SK-N-SH (cell line): ENCODE data around the gene MCF2L. TPM values are rescaled to one million over a fixed set of nuclear protein-coding genes. Genes with fewer than 3 reads are reported as not detected.

Experiments used
- CTCF ChIA-PET: fragments of 300-600, 350-600 bp; formaldehyde crosslinking; extraction: SDS; loops from one replicate; lab custom pipeline; 2021; lab: Yijun Ruan, JAX
- POLR2A ChIA-PET: fragments of 350-600 bp; sonication (Branson Sonifier 250); formaldehyde crosslinking; extraction: SDS; loops from one replicate; lab custom pipeline; 2020; ENCODE audit warnings: antibody characterized with exemption, inconsistent platforms; lab: Yijun Ruan, JAX
- DNase-seq: peaks from one replicate; pipeline ENCODE4 v3.0.0; 2012
- H2AFZ ChIP-seq: fragments of 200-600 bp; sonication (generic); 2 replicates; pipeline ENCODE4 v1.8.1; 2016; ENCODE audit warnings: antibody characterized with exemption, mild to moderate bottlenecking, low read depth
- H3F3A ChIP-seq: fragments of 200-600 bp; sonication (generic); replicated peaks from 2 replicates; pipeline ENCODE3; 2016; ENCODE audit warnings: antibody characterized with exemption, mild to moderate bottlenecking; ENCODE audit not compliant: insufficient read depth
- H3K27ac ChIP-seq, 2 experiments: fragments of 200-500 bp in 1 of 2; fragments of 200-600 bp in 1 of 2; sonication (Bioruptor generic) in 1 of 2; sonication (generic), shearing (Covaris generic) in 1 of 2; 2 replicates each; pipeline versions ENCODE4 v1.5.1 to v1.6.1; 2014 to 2016; ENCODE audit warnings: low read depth in 2 of 2, inconsistent platforms in 1 of 2, low read length in 1 of 2, mild to moderate bottlenecking in 1 of 2, mixed read lengths in 1 of 2
- H3K27me3 ChIP-seq: fragments of 200-600 bp; sonication (generic), shearing (Covaris generic); 2 replicates; pipeline ENCODE4 v1.6.1; 2016; ENCODE audit warnings: mixed run types; ENCODE audit not compliant: insufficient read depth
- H3K36me3 ChIP-seq, 2 experiments: fragments of 200-500 bp in 1 of 2; fragments of 200-600 bp in 1 of 2; sonication (Bioruptor generic) in 1 of 2; sonication (generic) in 1 of 2; replicated peaks in 1 of 2; 2 replicates each; pipeline versions ENCODE3 to v1.5.1; 2014 to 2016; ENCODE audit warnings: low read length in 1 of 2, mild to moderate bottlenecking in 1 of 2; ENCODE audit not compliant: insufficient read depth in 2 of 2, control insufficient read depth in 1 of 2
- H3K4me1 ChIP-seq, 2 experiments: fragments of 200-500 bp in 1 of 2; fragments of 200-600 bp in 1 of 2; sonication (Bioruptor generic) in 1 of 2; sonication (generic), shearing (Covaris generic) in 1 of 2; 2 replicates each; pipeline versions ENCODE4 v1.5.1 to v1.6.1; 2014 to 2016; ENCODE audit warnings: low read depth in 1 of 2, low read length in 1 of 2, mixed run types in 1 of 2; ENCODE audit not compliant: insufficient read depth in 2 of 2, control insufficient read depth in 1 of 2
- H3K4me2 ChIP-seq: fragments of 200-600 bp; sonication (generic), shearing (Covaris generic); 2 replicates; pipeline ENCODE4 v1.6.1; 2017; ENCODE audit warnings: mixed run types
- H3K4me3 ChIP-seq, 2 experiments: fragments of 200-500 bp in 1 of 2; fragments of 200-600 bp in 1 of 2; sonication (Bioruptor generic) in 1 of 2; sonication (generic), shearing (Covaris generic) in 1 of 2; 2 replicates each; pipeline versions ENCODE4 v1.5.1 to v1.8.1; 2014 to 2016; ENCODE audit warnings: low read depth in 2 of 2, inconsistent platforms in 1 of 2, low read length in 1 of 2, mild to moderate bottlenecking in 1 of 2, mixed read lengths in 1 of 2, moderate library complexity in 1 of 2
- H3K79me2 ChIP-seq: fragments of 200-600 bp; sonication (generic); 2 replicates; pipeline ENCODE4 v1.8.1; 2017; ENCODE audit warnings: mild to moderate bottlenecking; ENCODE audit not compliant: insufficient read depth
- H3K9ac ChIP-seq: fragments of 200-600 bp; sonication (generic); 2 replicates; pipeline ENCODE4 v1.6.1; 2017; ENCODE audit warnings: mixed run types
- H3K9me2 ChIP-seq: fragments of 200-600 bp; sonication (generic); 2 replicates; pipeline ENCODE4 v1.6.1; 2017; ENCODE audit warnings: mixed run types
- H3K9me3 ChIP-seq: fragments of 200-600 bp; sonication (generic); 2 replicates; pipeline ENCODE4 v1.6.1; 2017; ENCODE audit warnings: mixed run types, mild to moderate bottlenecking, moderate library complexity
- H4K20me1 ChIP-seq: fragments of 200-600 bp; sonication (generic); 2 replicates; pipeline ENCODE4 v1.6.1; 2017; ENCODE audit warnings: mild to moderate bottlenecking, mixed run types; ENCODE audit not compliant: insufficient read depth
- ELF1 ChIP-seq: IDR thresholded peaks from 2 replicates; pipeline ENCODE4 v1.4.0; 2012
- FOSL2 ChIP-seq: IDR thresholded peaks from 2 replicates; pipeline ENCODE4 v1.4.0; 2012; ENCODE audit warnings: low read depth, mild to moderate bottlenecking, moderate library complexity, borderline replicate concordance
- FOXM1 ChIP-seq: IDR thresholded peaks from 2 replicates; pipeline ENCODE4 v1.4.0; 2012; ENCODE audit warnings: low read depth, mild to moderate bottlenecking
- JUND ChIP-seq: IDR thresholded peaks from 2 replicates; pipeline ENCODE4 v1.4.0; 2012
- PBX3 ChIP-seq: IDR thresholded peaks from 2 replicates; pipeline ENCODE4; 2012
- POLR2AphosphoS5 ChIP-seq: IDR thresholded peaks from 2 replicates; pipeline ENCODE4 v1.6.1; 2012; ENCODE audit warnings: low read depth, low read length
- RAD21 ChIP-seq: IDR thresholded peaks from 2 replicates; pipeline ENCODE4 v1.6.1; 2012; ENCODE audit warnings: mild to moderate bottlenecking, low read length
- RCOR1 ChIP-seq: fragments of 150-350 bp; IDR thresholded peaks from 2 replicates; pipeline ENCODE4 v1.6.1; 2017; ENCODE audit warnings: antibody characterized with exemption, low read length
- SIN3A ChIP-seq: IDR thresholded peaks from 2 replicates; pipeline ENCODE4 v1.6.1; 2012; ENCODE audit warnings: low read depth, mild to moderate bottlenecking, low read length, moderate library complexity, borderline replicate concordance
- SMC3 ChIP-seq: IDR thresholded peaks from 2 replicates; pipeline ENCODE4 v1.6.1; 2012; ENCODE audit warnings: low read depth, low read length, improper control_type of control experiment
- ZBTB33 ChIP-seq: IDR thresholded peaks from 2 replicates; pipeline ENCODE4 v1.4.0; 2012; ENCODE audit warnings: low read depth, borderline replicate concordance
- WGBS: methylation state at CpG from one replicate; pipeline ENCODE4 v1.1.6; 2017; ENCODE audit warnings: low lambda C conversion rate; 5-methylcytosine and 5-hydroxymethylcytosine counted together
- polyA plus RNA-seq, 3 experiments: library from polyadenylated mRNA; depleted of rRNA; stranded (reverse); fragments of >200 nt; gene quantifications; 2 replicates each; pipeline ENCODE4 v1.2.3, GENCODE V29; 2012
- TF ChIP-seq, protein P1 (sequence below): fragments of 150-350 bp; IDR thresholded peaks from 2 replicates; pipeline ENCODE4 v1.6.1; 2016; ENCODE audit warnings: mild to moderate bottlenecking, low read depth, low read length

The MCF2L gene
- polyA plus RNA-seq, 1 of the 3 experiments (the other 2 are of a cell fraction), result 0.56 TPM

DNA sequence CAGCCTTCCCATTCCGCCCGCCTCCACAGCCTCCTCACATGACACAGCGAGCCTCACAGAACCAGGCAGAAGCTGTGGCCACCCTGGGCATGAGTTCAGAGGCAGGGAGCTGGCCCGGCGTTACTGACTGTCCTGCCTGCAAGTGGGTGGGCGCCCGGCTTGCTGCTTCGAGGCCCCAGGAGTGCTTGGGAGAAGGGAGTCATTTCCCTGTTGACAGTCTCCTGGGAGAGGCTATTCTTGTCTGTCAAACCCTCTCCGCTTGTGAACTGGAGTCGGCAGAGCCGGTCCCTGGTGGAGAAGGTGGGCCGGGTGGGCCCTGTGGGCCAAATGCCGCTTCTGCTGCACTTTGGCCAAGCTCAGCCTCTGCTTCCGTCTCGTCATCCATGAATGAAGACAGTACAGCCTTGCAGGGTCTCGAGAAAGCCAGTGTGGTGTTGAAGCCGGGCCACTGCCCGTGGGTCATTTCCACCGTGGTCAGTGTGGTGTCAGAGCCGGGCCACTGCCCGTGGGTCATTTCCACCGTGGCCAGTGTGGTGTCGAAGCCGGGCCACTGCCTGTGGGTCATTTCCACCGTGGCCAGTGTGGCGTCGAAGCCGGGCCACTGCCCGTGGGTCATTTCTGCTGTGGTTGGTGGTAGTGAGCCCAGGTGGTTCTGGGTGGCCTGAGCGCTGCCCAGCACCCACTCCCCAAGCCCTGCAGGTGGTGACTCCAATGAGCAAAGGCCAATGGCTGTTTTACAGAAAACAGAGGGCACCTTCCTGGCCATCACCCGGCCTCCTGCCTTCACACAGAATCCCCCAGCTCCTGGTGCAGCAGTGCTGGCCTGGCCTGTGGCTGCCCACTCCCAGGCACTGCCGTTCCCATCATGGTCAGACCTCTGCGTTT lies 123.1 kb downstream of the MCF2L start:
- WGBS, result 69% methylated on average over 15 of the region's 33 CpGs

More for the DNA sequence above, 123.1 kb downstream of the MCF2L start:
- Histone ChIP-seq H2AFZ (no peak overlapping the region), H3K4me1 (peaks cover 0 to 9% of the 10 kb centered on the region in 2 experiments; a peak in 1 of 4 replicates), H3K4me3 (no peak overlapping the region), H3K9me2 (no peaks in the 10 kb centered on the region), H3K9ac (no peak overlapping the region), H3K27me3 (no peaks in the 10 kb centered on the region), H3F3A (no peaks in the 10 kb centered on the region), H3K36me3 (no peaks in the 10 kb centered on the region), H4K20me1 (no peaks in the 10 kb centered on the region), H3K9me3 (no peaks in the 10 kb centered on the region), H3K27ac (no peak overlapping the region), H3K4me2 (no peak overlapping the region), H3K79me2 (no peaks in the 10 kb centered on the region)
- TF ChIP-seq SMC3 (no peak), RCOR1 (no peak), JUND (no peak), FOXM1 (no peak), ZBTB33 (no peak), RAD21 (no peak), SIN3A (no peak), ELF1 (no peak), PBX3 (no peak), FOSL2 (no peak), POLR2AphosphoS5 (no peak)
- TF ChIP-seq, protein P1, sequence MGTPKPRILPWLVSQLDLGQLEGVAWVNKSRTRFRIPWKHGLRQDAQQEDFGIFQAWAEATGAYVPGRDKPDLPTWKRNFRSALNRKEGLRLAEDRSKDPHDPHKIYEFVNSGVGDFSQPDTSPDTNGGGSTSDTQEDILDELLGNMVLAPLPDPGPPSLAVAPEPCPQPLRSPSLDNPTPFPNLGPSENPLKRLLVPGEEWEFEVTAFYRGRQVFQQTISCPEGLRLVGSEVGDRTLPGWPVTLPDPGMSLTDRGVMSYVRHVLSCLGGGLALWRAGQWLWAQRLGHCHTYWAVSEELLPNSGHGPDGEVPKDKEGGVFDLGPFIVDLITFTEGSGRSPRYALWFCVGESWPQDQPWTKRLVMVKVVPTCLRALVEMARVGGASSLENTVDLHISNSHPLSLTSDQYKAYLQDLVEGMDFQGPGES, result no peak
- no peak for DNase-seq
- ChIA-PET CTCF (interaction anchor here (0.7 to 1.3 kb wide), 2 partner anchors 78 to 149 kb away, joined by 3 to 4 read pairs; no protein-coding TSS in a partner anchor), POLR2A (no interaction called here)
